NB4 (cell line): ENCODE results near the gene AFMID.

Source experiments
- DNase-seq: peaks from one replicate; pipeline ENCODE4 v3.0.0; 2010; ENCODE audit warnings: low read depth
- H3K4me3 ChIP-seq: one replicate; pipeline ENCODE4 v1.5.1; 2011; ENCODE audit warnings: mild to moderate bottlenecking, low read depth, low read length, moderate library complexity
- CTCF ChIP-seq: IDR thresholded peaks from one replicate; pipeline ENCODE4 v1.5.1; 2012; ENCODE audit warnings: low read depth, low read length
- MAX ChIP-seq: IDR thresholded peaks from 2 replicates; pipeline ENCODE4 v1.6.1; 2011; ENCODE audit warnings: low read depth, low read length
- MYC ChIP-seq: IDR thresholded peaks from 2 replicates; pipeline ENCODE4 v1.6.1; 2011; ENCODE audit warnings: low read depth, low read length
- POLR2A ChIP-seq: IDR thresholded peaks from 2 replicates; pipeline ENCODE4 v1.6.1; 2011; ENCODE audit warnings: mild to moderate bottlenecking; ENCODE audit not compliant: insufficient read length; ENCODE audit errors: extremely low read depth

Gene AFMID

GRCh38 chr17:78211032-78211431 lies 23.9 kb downstream of the AFMID start:
- no peak for TF ChIP-seq MAX
- TF ChIP-seq POLR2A: no peak
- no peak for TF ChIP-seq MYC
- TF ChIP-seq CTCF: no peak
- H3K4me3 ChIP-seq: no peak overlapping the region
- DNase-seq: no peak

- DNase-seq: peak; percentile 92
- TF ChIP-seq MAX (peak; percentile 87), CTCF (no peak), MYC (peak; percentile 90; the same call in 1 of the 2 replicates), POLR2A (peak; percentile 38)
- H3K4me3 ChIP-seq: peak within 1 kb of the TSS; percentile 74
Measured at GRCh38 chr17:78214016-78214705, 27.0 kb downstream of the AFMID start, which contains the start of gene BIRC5. Gene BIRC5, plus strand, starts transcription at chr17:78214253. Its CDS starts 64 bp downstream, at chr17:78214317.

- no peak for DNase-seq
- TF ChIP-seq CTCF (no peak), MAX (no peak)
- peak overlapping the region; percentile 74 for H3K4me3 ChIP-seq
Measured at GRCh38 chr17:78214706-78215061, 27.5 kb downstream of the AFMID start.

GRCh38 chr17:78219396-78220150 lies 32.4 kb downstream of the AFMID start:
- no peak for TF ChIP-seq CTCF
- no peak for TF ChIP-seq POLR2A
- no peak for TF ChIP-seq MYC
- TF ChIP-seq MAX: no peak
- no peak for DNase-seq

GRCh38 chr17:78223061-78223460 lies 35.9 kb downstream of the AFMID start:
- TF ChIP-seq POLR2A (no peak), MAX (no peak), CTCF (no peak), MYC (no peak)
- no peak for DNase-seq
- no peak overlapping the region for H3K4me3 ChIP-seq

More at GRCh38 chr17:78219396-78220150, 32.4 kb downstream of the AFMID start:
- no peak overlapping the region for H3K4me3 ChIP-seq
